ENCODE measurements around the gene DDA1.

DDA1 gene

DNA sequence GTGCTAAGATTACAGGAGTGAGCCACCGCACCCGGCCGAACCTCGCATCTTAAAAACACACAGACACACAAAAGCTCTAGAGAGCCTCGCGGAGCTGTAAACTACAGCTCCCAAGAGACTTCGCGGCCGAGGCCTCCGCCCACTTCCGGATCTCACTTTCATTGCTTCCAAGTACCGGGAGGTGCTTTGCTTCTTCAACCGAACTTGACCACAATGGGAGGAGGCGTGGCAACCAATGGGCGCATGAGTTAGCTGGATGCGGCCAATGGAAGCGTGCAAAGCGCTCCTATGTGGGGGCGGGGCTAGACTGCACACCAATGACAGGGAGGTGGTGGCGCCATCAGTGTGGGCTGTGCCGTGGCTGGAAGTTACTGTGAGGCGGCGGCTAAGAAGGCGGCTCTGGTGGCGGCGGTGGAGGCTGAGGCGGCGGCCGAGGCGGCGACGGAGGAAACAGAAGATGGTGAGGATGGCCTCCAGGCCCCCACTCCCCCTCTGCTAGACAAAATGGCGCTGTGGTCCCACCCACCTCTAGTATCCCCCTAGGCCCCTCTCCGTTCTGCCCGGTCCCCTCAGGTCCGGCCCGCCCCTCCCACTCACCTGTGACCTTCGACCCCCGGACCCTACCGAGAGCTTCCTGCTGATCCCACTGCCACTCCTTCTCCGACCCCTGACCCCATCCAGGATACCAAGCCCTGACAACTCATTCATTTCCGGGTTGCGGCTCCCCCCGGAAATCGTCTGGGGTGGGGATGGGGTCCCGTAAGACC, at the start of gene DDA1:
TSS of gene DDA1 (plus strand) at position 366 of the 767 bp plus-strand sequence. CDS start at position 458, 92 bp downstream.
- DNase-seq (ENCODE audit: low spot score): peak; percentile 98
- TF ChIP-seq, protein P1, sequence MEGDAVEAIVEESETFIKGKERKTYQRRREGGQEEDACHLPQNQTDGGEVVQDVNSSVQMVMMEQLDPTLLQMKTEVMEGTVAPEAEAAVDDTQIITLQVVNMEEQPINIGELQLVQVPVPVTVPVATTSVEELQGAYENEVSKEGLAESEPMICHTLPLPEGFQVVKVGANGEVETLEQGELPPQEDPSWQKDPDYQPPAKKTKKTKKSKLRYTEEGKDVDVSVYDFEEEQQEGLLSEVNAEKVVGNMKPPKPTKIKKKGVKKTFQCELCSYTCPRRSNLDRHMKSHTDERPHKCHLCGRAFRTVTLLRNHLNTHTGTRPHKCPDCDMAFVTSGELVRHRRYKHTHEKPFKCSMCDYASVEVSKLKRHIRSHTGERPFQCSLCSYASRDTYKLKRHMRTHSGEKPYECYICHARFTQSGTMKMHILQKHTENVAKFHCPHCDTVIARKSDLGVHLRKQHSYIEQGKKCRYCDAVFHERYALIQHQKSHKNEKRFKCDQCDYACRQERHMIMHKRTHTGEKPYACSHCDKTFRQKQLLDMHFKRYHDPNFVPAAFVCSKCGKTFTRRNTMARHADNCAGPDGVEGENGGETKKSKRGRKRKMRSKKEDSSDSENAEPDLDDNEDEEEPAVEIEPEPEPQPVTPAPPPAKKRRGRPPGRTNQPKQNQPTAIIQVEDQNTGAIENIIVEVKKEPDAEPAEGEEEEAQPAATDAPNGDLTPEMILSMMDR (conservative IDR thresholded peaks at IDR 0.05; ENCODE audit: low read depth): no peak
- POLR2A ChIA-PET (ENCODE audit: low non-redundant PET): no interaction called here
- CTCF ChIA-PET: interaction anchor here (0.6 kb wide), 1 partner anchor 75 kb away, joined by 3 read pairs; no protein-coding TSS in a partner anchor
- H3K27ac ChIP-seq: peak within 1 kb of the TSS; percentile 98

DNA sequence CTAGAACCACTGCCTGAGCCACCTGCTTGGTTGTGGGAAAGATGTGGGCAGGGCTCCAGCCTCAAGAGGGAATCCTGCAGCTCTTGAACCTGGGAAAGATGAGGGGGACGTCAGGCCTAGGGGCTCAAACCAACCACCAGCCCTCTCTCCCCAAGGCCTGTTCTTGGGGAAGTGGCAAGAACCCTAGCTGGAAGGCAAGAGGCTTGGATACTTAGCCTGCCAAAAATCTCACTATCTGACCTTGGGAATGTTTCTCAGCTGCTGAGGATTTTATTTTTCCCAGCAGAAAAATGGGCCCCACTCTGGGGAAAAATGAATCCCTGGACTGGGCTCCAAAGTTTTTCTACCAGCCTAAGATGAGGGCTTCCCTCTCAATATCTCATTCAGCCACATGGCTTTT, 49.4 kb upstream of the DDA1 start:
- ChIA-PET POLR2A (ENCODE audit: low non-redundant PET) (no interaction called here), CTCF (interaction anchor here (0.5 to 1.7 kb wide), 8 partner anchors 7 to 101 kb away, joined by 3 to 15 read pairs (median 8); partner anchors contain the start of gene ANKLE1)
- TF ChIP-seq, protein P1 (conservative IDR thresholded peaks at IDR 0.05; ENCODE audit: low read depth): no peak
- DNase-seq (ENCODE audit: low spot score): no peak
- no peak overlapping the region for H3K27ac ChIP-seq

DNA sequence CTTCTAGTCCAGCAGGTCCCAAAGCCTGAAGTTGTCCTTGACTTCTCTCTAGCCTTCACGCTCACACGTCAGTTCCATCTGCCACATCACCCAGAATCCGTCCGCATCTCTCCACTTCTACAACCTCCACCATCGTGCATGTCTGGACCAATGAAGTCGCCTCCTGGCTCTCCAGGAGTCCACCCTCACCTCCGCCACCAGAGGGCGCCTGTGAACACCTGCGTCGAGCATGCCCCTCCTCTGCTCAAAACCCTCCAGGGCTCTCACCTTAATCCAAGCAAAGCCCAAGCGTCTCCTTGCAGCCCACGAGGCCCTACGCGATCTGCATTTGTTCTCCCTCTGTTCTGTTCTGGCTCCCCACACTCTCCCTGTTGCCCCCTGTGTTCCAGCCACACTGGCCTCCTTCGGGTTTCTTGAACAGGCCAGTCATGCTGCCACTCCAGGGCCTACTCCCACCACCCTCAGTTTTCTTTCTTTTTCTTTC, 48.5 kb upstream of the DDA1 start:
- TF ChIP-seq, protein P1 (conservative IDR thresholded peaks at IDR 0.05; ENCODE audit: low read depth): peak; percentile 99
- peak; percentile 94 for DNase-seq (ENCODE audit: low spot score)
- ChIA-PET CTCF (interaction anchor here (0.6 to 1.7 kb wide), 9 partner anchors 8 to 100 kb away, joined by 3 to 15 read pairs (median 5); partner anchors contain the start of gene ANKLE1), POLR2A (ENCODE audit: low non-redundant PET) (interaction anchor here (0.6 kb wide), 1 partner anchor 38 kb away, joined by 4 read pairs; no protein-coding TSS in a partner anchor)
- H3K27ac ChIP-seq: peak overlapping the region; percentile 52

DNA sequence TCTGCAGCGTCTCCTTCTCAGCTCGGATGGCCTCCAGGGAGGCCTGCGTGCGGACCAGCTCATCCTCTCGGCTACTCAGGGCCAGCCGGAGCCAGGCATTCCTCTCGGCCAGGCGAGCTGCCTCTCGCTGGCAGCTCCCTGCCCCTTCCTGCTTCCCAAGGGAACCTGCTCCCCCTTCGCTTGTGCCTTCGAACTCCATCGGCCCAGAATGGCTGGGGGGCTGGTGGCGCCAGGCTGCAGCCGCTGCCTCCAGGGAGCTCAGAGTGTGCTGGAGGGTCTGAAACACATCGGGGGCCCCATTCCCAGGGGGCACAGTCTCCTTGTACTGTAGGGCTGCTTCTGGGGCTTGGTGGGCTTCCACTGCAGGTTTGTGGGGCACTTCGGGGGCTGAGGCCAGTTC, 46.8 kb upstream of the DDA1 start:
- POLR2A ChIA-PET (ENCODE audit: low non-redundant PET): no interaction called here
- H3K27ac ChIP-seq: peak overlapping the region; percentile 16; the same call in 1 of the 2 replicates
- CTCF ChIA-PET: no interaction called here
- TF ChIP-seq, protein P1 (conservative IDR thresholded peaks at IDR 0.05; ENCODE audit: low read depth): no peak
- no peak for DNase-seq (ENCODE audit: low spot score)

DNA sequence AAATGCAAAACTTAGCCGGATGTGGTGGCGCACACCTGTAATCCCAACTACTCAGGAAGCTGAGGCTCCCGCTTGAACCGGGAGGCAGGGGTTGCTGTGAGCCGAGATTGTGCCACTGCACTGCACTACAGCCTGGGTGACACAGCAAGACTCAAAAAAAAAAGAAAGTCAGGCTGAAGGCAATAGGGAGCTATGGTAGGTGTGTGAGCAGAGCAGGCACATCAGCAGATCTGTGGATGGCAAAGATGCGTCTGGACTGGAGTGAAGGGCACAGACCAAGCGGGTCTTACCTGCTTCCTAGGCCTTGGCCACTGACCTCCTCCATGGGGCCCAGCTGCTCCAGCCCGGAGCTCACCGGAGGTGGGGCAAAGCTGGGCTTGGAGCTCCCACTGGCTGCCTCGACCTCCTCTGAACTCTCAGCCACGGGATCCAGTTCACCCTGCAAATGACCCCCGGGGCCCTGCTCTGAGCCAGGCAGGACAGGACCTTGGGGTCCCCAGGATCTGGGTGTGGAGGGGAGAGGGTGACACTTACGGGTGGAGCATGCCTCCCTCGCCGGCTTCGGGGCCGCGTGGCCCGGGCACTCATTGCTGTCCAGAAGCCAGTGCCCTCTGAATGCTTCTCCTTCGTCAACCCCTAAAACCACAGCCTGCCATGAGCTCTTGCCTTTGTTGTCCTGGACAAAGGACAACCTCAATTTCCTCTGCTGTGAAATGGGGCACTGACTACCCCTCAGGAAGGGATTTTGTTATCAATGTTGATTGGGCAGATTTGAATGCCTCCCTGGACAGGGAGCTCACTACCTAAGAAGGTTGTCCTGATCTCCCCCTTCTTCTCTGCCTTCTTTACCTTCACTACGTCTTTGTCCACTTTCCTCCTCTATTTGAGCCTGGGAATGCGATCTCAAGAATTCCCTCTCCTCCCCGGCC, 45.4 kb upstream of the DDA1 start:
- TF ChIP-seq, protein P1 (conservative IDR thresholded peaks at IDR 0.05; ENCODE audit: low read depth): no peak
- no peak for DNase-seq (ENCODE audit: low spot score)

DNA sequence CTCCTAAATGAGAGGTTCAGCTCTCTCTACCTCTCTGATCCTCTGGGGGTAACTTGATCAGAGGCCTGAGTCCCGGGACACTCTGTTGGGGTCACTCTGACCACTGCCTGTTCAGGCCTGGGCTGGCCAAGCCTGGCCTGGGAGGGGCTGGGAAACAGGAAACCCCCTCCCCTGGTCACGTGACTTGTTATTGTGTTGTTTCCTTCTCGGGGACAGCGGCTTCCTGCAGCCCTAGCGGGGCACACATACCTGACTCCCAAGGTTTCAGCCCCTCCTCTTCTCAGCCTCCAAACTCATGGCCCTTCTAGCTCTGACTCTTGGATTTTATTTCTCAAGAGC, 44.8 kb upstream of the DDA1 start, which contains the start of gene USHBP1:
TSS of gene USHBP1 (minus strand) at position 105 of the 339 bp plus-strand sequence. CDS start 446 bp downstream, outside the sequence.
- peak within 1 kb of the TSS; percentile 74 for H3K27ac ChIP-seq
- ChIA-PET POLR2A (ENCODE audit: low non-redundant PET) (no interaction called here), CTCF (interaction anchor here (0.7 kb wide), 1 partner anchor 19 kb away, joined by 4 read pairs; no protein-coding TSS in a partner anchor)
- TF ChIP-seq, protein P1 (conservative IDR thresholded peaks at IDR 0.05; ENCODE audit: low read depth): no peak
- DNase-seq (ENCODE audit: low spot score): no peak

More for the DNA sequence above, 45.4 kb upstream of the DDA1 start:
- H3K27ac ChIP-seq: no peak overlapping the region
- POLR2A ChIA-PET (ENCODE audit: low non-redundant PET): interaction anchor here (0.5 kb wide), 1 partner anchor 570 kb away, joined by 4 read pairs; no protein-coding TSS in a partner anchor
- CTCF ChIA-PET: interaction anchor here (0.6 to 0.7 kb wide), 2 partner anchors 19 to 128 kb away, joined by 4 read pairs; no protein-coding TSS in a partner anchor

Data from RWPE1 (cell line).